NCI-H1417 treated with DMSO at 0.1 percent for 48 hours (cell line): Measurements from ENCODE around the gene CFAP74.
A peak's percentile ranks its signal among the peaks of the same experiment; 100 is the strongest.

ENCODE experiments used
- DNase-seq: peaks from one replicate; lab custom pipeline; 2025; lab: John Stamatoyannopoulos, UW

CFAP74 gene

DNA sequence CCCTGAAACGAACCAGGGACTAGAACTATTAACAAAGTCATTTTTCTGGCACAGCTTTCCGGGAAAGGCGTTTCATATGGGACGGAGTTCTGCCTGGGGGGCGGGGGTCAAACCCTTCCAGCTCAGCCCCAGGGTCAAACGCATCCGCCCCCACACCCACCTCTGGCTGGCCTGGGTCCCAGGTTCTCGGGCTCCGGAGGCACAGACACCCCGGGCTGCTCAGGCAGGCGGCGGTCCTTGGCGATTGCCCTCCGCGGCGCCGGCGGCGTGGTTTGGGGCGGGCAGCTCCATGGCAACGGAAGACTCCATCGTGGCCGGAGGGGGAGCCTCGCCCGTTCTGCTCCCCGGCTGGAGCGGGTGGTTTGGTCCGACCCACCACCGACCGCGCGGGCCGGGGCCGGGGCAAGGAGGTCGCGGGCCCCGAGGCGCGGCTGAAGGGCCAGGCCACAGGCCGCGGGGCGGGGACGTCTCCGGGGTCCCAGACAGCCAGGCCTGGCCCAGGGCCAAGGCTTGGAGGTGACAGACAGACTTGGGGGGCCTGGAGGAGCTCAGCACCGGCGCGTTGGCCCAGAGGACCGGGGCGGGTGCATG is at the start of gene CFAP74:
CFAP74 (minus strand) TSS at position 246 of the 591 bp plus-strand sequence. CDS start 12,830 bp downstream, outside the sequence.
- peak; percentile 5 for DNase-seq

GRCh38 chr1:2053217-2053616 is 49.6 kb upstream of the CFAP74 start:
- DNase-seq, result no peak

- DNase-seq, result no peak
Measured at GRCh38 chr1:2052756-2053155, 49.2 kb upstream of the CFAP74 start.

- no peak for DNase-seq
Measured at GRCh38 chr1:2052054-2052679, 48.6 kb upstream of the CFAP74 start.

DNA sequence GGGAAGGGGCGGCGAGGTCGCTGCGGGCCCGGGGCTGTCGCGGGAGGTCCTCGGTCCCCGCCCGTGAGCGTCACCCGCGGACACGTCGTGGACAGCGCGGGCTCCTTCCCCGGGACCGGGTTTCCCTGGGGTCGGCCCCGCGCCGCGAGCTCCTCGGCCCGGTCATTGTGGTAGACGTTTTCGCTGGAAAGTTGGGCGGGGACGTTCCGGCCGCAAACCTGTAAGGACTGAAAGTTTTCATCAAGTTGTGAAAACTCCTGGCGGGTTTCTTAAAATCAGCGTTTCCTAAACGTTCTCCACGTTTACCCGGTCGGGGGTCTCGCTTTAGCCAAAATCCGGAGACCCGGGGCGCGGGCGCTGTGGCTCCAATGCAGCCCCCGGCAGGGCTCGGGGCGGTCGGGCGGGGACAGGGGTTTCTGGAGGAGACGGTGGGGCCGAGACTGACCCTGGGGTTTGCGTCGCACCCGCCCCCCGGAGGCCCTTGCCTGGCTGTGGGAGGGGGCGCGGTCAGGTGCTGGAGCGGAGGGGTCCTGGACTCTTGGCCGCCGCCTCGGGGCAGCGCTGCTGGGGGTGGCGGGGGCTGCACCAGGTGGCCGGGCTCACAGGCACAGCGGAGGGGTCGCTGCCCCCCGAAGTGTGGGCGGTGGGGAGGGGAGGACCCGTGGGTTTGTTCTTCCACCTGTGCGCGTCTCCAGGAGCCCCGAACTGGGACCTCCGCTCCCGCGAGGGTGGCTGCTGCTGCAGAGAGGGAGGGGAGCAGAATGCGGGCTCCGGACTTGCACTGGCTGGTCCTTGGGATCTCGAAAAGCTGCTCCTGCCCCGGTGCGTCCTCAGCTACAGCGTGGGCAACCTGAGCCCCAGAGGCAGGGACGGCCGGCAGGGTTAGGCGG is 47.5 kb upstream of the CFAP74 start:
- DNase-seq, result no peak

DNA sequence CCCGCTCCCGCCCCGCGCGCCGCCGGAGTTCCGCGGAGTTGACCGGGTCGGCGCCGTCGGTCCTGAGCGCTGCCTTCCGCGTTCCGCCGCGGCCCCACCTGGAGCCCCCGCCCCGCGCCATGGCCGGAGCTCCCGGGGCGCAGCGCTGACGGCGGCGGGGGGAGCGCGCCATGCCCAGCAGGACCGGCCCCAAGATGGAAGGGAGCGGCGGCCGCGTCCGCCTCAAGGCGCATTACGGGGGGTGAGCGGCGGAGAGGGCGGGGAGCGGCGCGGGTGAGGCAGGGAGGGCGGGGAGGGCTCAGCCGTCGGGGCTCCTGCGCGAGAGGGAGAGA is 46.8 kb upstream of the CFAP74 start:
- no peak for DNase-seq

DNA sequence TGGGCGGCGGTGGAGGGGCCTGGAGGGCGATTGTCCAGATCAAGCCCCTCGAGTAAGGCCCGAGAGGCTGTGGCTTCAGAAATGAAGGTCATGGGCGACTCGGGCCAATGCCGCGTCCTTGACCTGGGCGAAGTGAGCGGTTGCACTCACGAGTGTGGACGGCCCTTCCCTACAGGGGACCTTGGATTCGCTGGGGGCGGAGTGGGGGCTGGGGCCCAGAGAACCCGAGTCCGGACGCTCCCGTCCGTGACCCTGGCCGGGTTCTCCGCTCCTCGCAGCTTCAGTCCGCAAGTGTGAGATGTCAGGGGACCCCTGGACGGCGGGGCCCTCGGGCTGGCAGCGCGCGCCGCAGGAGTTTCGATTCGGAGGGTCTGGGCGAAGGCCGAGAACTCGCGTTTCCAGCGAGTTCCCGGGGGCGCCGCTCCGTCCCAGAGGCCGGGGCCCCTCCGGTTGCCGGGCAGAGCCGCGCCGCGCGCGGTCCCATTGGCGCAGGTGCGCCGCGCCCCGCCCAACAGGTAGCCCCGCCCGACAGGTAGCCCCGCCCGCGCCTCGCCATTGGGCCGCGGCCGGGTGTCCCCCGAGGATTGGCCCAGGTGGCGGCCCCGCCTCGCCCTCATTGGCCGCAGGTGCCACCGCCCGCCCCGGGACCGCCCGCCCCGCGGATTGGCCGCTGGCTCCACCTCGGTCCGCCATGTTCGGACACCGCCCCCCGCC is 46.3 kb upstream of the CFAP74 start, which contains the start of gene PRKCZ:
PRKCZ (plus strand) TSS at position 694 of the 714 bp plus-strand sequence. CDS start 220 bp downstream, outside the sequence.
- DNase-seq, result no peak

- no peak for DNase-seq
Measured at GRCh38 chr1:2049225-2049717, 45.7 kb upstream of the CFAP74 start.

DNA sequence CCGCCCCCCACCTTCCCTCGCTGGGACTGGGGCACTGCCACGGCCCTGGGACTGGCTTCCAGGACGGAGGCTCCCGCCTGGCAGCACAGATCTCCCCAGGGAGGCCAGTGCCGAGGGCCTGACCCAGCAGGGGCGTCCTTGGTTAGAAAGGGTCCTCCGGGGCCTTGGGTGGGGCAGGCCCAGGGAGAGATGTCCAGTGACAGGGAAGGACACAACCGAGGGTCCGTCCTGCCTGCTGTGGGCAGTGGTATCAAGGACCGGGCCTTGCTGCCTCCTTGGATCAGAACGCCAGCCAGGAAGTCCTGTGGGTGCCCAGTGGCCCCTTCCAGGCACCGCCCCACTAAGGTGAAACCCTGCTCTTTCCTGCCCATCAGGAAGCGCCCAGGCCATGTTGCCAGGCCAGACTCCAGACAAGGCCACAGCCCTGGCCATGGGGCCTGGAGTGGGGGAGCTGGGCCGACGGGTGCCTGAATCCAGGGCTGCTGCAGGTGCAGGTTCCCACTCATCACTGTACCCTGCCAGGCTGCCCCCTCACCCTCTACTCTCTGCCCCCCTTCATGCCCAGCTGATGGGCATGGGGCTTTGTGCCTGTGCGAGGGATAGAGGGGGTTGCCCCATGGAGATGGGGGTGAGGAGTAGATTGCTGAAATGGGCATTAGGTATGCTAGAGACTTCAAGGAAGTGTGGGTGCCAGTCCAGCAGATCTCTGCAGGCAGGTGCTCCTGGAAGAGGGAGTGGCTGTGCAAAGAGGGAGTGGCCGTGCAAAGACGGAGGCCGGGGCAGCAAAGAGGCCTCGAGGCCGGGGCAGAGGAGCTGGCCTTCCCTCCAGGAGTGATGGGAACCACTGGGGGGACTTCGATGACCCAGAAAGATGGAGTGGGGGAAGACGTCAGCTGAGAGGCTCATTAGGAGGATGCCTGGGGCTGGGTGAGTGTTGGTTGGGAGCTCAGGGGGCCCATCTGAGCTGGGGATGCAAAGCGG is 44.5 kb upstream of the CFAP74 start:
- DNase-seq, result no peak

DNA sequence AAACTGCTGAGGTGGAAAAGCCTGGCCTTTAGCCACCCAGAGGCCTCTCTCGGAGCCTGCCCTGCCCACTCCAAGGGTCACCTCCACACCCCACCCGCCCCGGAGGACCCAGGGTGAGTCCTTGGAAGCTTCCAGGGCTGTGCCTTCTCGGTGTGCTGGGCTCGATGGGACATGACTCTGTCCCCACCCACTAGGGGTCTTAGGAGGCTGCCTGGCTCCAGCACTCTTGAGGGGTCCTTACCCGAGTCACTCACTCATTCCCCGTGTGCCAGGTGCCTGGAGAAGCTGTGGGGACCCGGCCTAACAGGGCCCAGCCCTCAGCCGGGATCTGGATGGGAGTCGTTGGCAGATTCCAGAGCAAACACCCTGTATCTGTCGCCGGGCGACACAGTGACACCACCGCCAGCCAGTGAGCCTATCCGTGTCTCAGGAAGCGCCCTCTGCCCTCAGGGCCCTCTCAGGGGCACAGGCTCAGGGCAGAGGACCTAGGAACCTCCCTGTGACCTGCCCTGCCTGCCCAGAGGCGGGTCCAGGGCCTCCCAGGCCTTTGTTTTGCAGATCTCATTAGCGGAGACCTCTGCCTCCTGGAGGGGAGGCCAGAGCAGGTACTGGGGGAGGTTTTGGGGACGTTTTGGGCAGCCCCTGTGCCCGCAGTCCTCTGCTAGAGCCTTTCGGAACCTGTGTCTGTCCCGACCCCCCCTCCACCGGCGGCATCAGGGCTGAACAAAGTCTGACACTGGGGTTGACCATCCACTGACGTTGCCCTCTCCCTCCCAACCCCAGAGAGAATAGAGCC is 43.6 kb upstream of the CFAP74 start:
- no peak for DNase-seq

- no peak for DNase-seq
Measured at GRCh38 chr1:2046174-2046917, 42.8 kb upstream of the CFAP74 start.

- DNase-seq, result no peak
Measured at GRCh38 chr1:2045468-2046173, 42.0 kb upstream of the CFAP74 start.

- DNase-seq, result no peak
Measured at GRCh38 chr1:2044510-2045319, 41.1 kb upstream of the CFAP74 start.

- DNase-seq, result no peak
Measured at GRCh38 chr1:2043886-2044285, 40.3 kb upstream of the CFAP74 start.

GRCh38 chr1:2042830-2043773 is 39.5 kb upstream of the CFAP74 start:
- no peak for DNase-seq

DNA sequence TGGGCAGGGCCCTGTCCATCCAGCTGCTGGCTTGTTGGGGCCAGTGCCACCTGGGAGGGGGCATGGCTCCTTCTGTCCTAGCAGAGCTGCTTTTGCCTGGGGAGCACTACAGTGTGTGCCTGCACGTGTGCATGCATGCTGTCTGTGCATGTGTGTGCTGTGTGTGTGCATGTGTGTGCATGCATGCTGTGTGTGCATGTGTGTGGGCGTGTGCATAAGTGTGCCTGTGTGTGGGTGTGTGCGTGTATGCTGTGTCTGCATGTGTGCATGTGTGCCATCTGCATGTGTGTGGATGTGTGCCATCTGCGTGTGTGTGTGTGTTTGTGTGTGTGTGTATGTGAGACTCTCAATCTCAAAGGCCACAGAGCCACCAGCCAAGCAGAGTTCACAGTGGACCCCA is 38.3 kb upstream of the CFAP74 start:
- no peak for DNase-seq

GRCh38 chr1:2041305-2041704 is 37.7 kb upstream of the CFAP74 start:
- DNase-seq, result no peak
